SH-SY5Y (cell line): Measurements from ENCODE around the gene FAXDC2.
A peak's percentile ranks its signal among the peaks of the same experiment; 100 is the strongest.

Experiments used
- GATA2 ChIP-seq: IDR thresholded peaks from 2 replicates; pipeline ENCODE4 v1.6.1; 2011; ENCODE audit warnings: mild to moderate bottlenecking, low read depth, low read length
- GATA3 ChIP-seq: IDR thresholded peaks from 2 replicates; pipeline ENCODE4 v1.6.1; 2011; ENCODE audit warnings: low read depth, mild to moderate bottlenecking, low read length, moderate library complexity

Gene FAXDC2

GRCh38 chr5:154829181-154829588 is 21.2 kb downstream of the FAXDC2 start:
- no peak for TF ChIP-seq GATA2
- TF ChIP-seq GATA3, result no peak

GRCh38 chr5:154824070-154824469 is 26.3 kb downstream of the FAXDC2 start:
- TF ChIP-seq GATA3 (no peak), GATA2 (no peak)

- no peak for TF ChIP-seq GATA2
- TF ChIP-seq GATA3, result no peak
These were observed 26.8 kb downstream of the FAXDC2 start for GRCh38 chr5:154823605-154824004.

- TF ChIP-seq GATA3 (no peak), GATA2 (no peak)
These were observed 30.0 kb downstream of the FAXDC2 start for GRCh38 chr5:154820383-154820782.

- TF ChIP-seq GATA2 (no peak), GATA3 (no peak)
These were observed 30.9 kb downstream of the FAXDC2 start for GRCh38 chr5:154819546-154819945.

GRCh38 chr5:154818471-154819116 is 31.8 kb downstream of the FAXDC2 start:
- TF ChIP-seq GATA3 (no peak), GATA2 (no peak)

- TF ChIP-seq GATA2 (no peak), GATA3 (no peak)
These were observed 32.6 kb downstream of the FAXDC2 start for GRCh38 chr5:154817815-154818214.

GRCh38 chr5:154816891-154817492 is 33.4 kb downstream of the FAXDC2 start:
- TF ChIP-seq GATA2, result peak; percentile 80
- TF ChIP-seq GATA3, result peak; percentile 53; the same call in 1 of the 2 replicates

- TF ChIP-seq GATA2, result no peak
These were observed 34.6 kb downstream of the FAXDC2 start for GRCh38 chr5:154815684-154816247.

GRCh38 chr5:154815025-154815424 is 35.4 kb downstream of the FAXDC2 start:
- TF ChIP-seq GATA2, result no peak
- no peak for TF ChIP-seq GATA3

GRCh38 chr5:154813736-154814135 is 36.7 kb downstream of the FAXDC2 start:
- no peak for TF ChIP-seq GATA3
- TF ChIP-seq GATA2, result no peak

- TF ChIP-seq GATA3, result no peak
- TF ChIP-seq GATA2, result no peak
These were observed 37.2 kb downstream of the FAXDC2 start for GRCh38 chr5:154813158-154813557.

GRCh38 chr5:154811653-154812465 is 38.5 kb downstream of the FAXDC2 start:
- TF ChIP-seq GATA2 (no peak), GATA3 (no peak)

- no peak for TF ChIP-seq GATA2
- TF ChIP-seq GATA3, result no peak
These were observed 39.2 kb downstream of the FAXDC2 start for GRCh38 chr5:154811239-154811638.
